HG03139 (cell line): ENCODE measurements around the gene SUSD4.

ENCODE experiments used
- ATAC-seq: cut with Tn5 transposase; IDR thresholded peaks from one replicate; pipeline ENCODE4 v1.9.1; 2021; ENCODE audit not compliant: unreplicated experiment

Gene SUSD4

DNA sequence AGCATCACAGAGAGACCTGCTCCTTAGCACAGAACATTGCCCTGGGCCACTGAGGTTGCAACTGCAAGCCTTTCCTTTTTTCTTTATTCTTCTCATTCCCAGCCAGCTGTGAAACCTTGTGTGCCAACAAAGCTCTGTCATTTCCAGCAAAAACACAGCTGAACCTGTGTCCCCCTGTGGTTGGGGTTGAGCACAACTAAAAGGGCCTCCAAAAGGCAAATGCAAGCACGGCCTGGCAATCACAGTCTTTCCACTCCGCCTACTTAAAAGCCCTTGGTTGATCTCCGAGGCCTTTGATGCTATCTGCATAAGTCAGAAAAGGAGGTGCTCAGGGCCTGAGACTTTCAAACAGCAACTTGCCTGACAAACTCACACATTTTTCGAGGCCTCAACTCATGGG lies 32.7 kb downstream of the SUSD4 start:
- ATAC-seq: no peak

- ATAC-seq: no peak
These were observed 33.5 kb downstream of the SUSD4 start for GRCh38 chr1:223330466-223330865.

DNA sequence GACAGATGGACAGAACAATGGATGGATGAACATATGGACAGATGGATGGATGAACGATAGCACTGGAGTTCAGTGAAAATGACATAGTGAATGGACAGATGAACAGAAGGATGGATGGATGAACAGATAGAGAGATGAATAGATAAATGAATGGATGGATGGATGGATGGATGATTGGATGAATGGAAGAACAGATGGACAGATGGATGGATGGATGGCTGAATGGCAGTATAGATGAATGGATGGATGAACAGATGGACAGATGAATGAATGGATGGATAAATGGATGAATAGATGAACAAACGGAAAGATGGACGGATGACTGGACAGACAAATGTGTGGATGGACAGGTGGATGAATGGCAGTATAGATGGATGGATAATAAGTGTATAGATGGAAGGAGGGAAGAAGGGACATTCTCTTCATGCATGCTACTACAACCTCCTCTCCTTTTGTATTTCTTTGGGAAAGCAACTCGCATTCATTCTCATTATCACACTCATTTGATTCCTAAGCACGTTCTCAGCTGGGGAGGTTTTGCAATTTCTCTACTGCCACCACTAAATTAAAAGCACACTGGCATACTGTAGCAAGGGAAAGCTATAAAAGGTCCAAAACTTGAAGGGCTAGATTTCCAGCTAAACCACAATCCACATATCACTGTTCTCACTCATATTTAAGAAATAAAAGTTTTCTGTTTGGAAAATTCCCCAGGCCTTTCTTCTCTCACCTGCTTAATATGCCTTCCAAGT lies 34.1 kb downstream of the SUSD4 start:
- no peak for ATAC-seq

DNA sequence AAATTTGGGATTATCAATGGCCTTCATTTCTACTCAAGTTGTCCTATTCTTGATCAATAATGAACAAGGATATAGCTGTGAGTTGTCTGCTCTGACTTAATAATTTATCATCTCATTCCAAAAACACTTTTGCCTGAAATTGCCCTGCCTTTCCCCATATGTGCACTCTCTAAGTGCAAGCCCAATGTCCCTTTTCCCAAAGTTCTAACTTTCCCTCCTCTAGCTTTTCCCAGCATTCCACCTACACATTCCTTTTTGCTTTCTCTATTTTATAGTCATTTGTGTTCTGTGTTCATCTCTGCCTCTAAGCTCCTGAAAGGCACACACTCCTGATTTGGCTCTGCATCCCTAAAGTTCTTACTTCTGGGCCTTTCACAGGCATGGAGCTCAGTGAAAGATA lies 34.7 kb downstream of the SUSD4 start:
- no peak for ATAC-seq

DNA sequence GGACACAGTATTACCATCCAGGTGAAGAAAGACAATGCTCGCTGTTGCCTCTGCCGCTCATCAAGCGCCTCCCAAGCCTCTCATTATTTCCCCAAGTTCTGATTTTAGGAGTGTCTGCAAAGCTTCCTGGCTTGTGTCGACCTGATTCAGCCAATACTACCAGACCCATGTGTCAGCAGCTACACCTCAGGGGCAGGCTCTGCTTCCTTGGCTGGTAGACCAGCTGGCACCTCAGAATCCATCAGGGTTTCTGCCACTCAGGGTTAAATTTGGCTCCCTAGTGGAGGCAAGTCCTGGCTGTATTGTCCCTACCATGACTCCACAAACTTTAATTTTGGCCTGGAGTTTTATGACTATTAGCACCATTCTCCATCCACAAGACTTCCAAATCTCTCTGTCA lies 35.4 kb downstream of the SUSD4 start:
- no peak for ATAC-seq

- no peak for ATAC-seq
These were observed 37.2 kb downstream of the SUSD4 start for GRCh38 chr1:223326776-223327175.

GRCh38 chr1:223323491-223324484 lies 40.2 kb downstream of the SUSD4 start:
- ATAC-seq: no peak

- ATAC-seq: no peak
These were observed 41.1 kb downstream of the SUSD4 start for GRCh38 chr1:223322868-223323267.

DNA sequence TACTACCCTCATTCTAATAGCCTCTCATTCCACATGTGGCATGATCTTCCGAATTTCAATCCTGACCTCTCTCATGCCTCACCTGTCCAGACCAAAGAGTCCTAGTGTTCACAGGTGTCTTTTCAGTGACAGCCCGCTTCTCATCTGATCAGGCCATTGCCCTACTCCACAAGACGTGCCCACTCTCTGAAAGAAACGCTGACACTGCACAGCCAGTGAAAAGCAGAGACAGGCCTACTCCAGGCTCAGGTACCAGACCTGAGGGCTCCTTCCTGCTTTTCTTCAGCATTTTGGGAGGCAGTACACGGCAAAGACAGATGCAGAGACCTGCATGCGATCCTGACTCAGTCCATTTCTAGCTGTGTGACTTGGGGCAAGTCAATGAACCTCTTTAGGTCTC lies 43.0 kb downstream of the SUSD4 start:
- ATAC-seq: no peak

DNA sequence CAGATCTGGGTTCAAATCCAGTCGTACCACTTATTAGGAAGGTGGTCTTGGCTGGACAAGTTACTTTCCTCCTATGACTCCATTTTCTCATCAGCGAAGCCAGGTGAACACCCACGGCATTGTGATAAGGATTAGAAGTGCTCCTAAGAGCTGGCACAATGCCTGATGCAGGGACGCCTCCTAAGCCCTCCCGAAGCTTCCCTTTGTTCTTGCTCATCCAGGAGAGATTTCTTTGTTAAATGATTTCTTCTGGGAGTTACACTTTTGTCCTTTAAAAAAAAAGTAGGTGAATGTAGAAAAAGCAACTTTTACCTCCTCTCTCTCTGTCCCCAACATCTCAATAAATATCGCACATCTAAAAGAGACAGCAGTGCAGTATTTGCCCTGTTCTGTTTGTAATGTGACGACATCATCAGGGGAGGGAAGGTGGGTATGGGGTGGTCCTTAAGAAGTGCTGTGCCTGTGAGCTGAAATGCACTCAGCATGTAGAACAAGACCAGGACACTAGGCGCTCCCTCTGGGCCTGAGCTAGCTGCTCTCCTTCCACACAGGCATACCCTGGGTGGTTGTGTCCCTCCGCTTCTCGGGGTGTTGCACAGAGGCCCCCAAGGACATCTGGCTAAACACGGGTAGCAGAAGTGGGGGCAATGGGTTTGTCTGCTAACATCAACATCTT lies 43.9 kb downstream of the SUSD4 start:
- no peak for ATAC-seq

GRCh38 chr1:223319398-223319797 lies 44.6 kb downstream of the SUSD4 start:
- ATAC-seq: no peak

- no peak for ATAC-seq
These were observed 47.9 kb downstream of the SUSD4 start for GRCh38 chr1:223316082-223316481.

DNA sequence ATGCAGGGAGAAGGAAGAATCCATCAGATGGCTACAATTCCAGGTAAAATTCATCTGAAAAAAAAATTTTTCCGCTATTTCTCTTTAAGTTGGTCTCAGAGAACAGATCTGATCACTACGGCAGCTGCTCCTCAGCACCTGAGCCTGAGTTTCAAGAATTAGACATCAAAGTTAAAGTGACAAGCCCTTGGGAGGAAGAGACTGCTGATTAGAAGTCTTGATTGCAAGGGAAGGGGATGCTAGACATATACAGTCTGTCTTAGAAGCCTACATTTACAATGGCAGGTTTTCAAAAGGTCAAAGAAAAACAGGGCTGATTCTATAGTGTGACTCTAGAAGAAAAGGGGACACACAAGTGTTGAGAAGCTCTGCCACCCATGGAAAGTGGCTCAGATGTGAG lies 48.3 kb downstream of the SUSD4 start:
- ATAC-seq: no peak

GRCh38 chr1:223313415-223313754 lies 50.6 kb downstream of the SUSD4 start:
- no peak for ATAC-seq

GRCh38 chr1:223312705-223313414 lies 51.1 kb downstream of the SUSD4 start:
- no peak for ATAC-seq

DNA sequence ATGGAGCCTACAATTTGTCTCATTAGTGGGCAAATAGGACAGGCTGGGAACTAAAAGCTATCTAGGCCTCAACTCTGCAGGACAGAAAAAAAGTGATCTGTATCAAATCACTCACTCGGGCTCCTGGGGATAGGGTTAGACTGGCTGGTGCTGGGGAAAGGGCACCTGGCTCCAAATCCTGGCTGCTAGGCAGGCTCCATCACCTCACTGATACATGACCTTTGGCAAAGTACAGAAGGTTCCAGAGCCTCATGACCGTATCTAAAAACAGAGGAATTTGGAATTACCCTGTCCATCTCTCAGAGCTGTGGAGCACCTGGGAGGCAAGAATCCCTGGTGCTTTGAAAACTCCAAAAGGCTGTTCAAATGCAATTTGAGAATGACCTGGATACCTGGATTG lies 51.7 kb downstream of the SUSD4 start:
- no peak for ATAC-seq

- ATAC-seq: no peak
These were observed 52.1 kb downstream of the SUSD4 start for GRCh38 chr1:223311826-223312225.

DNA sequence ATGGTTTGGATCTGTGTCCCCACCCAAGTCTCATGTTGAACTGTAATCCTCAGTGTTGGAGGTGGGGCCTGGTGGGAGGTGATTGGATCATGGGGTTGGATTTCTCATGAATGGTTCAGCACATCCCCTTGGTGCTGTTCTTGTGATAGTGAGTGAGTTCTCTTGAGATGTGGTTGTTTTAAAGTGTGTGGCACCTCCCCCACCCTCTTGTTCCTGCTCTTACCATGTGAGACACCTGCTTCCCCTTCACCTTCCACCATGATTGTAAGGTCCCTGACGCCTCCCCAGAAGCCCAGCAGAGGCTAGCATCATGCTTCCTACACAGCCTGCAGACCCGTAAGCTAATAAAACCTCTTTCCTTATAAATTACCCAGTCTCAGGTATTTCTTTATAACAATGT lies 55.8 kb downstream of the SUSD4 start:
- ATAC-seq: no peak

- no peak for ATAC-seq
These were observed 56.4 kb downstream of the SUSD4 start for GRCh38 chr1:223307544-223307943.

DNA sequence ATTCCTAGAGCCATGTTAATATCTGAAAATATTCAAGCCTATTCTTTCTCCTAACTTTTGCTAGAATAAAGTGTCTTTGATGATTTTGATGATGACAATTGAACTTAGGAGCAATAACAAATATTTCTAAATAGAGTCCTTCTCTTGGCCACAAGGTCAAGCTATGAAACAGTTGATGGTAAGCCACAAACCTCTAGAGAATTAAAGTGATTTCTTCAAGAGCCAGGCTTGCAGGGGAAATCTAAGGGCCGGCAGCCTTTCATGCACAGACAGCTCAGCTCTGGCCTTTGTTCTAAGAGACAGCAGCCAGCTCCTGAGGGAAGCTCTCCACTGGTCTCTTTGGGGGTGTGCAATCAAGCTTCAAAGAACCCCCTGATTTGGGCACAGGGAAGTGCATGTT lies 59.0 kb downstream of the SUSD4 start:
- ATAC-seq: no peak

- ATAC-seq: no peak
These were observed 62.6 kb downstream of the SUSD4 start for GRCh38 chr1:223301371-223301770.
